ENCODE measurements around the gene SMARCB1. TPM values are rescaled to one million over a fixed set of nuclear protein-coding genes. Genes with fewer than 3 reads are reported as not detected.

SMARCB1 gene
- total and polyA plus RNA-seq, 2 of the 4 experiments (the other 2 are of a cell fraction): 110 to 159 TPM

GRCh38 chr22:23833911-23834317 lies 47.1 kb downstream of the SMARCB1 start:
- no TSS peak for BruUV-seq (replicated peaks)
- H3K79me1 ChIP-seq (ENCODE audit: low read depth in 1 of 2, low read length in 2 of 2): peaks cover 7 to 40% of the 10 kb centered on the region in 2 experiments
- DNase-seq: no peak
- no peak overlapping the region for H2AK5ac ChIP-seq (ENCODE audit: low read depth, low read length)
- ATAC-seq (ENCODE audit: low read depth): no peak
- H3K23ac ChIP-seq (ENCODE audit: low read depth, low read length): no peak overlapping the region
- no peak overlapping the region for H4K5ac ChIP-seq (ENCODE audit: low read depth, low read length)
- intact Hi-C loops (cut with micrococcal nuclease): no loop called here
- H3K4me2 ChIP-seq (ENCODE audit: low read depth, low read length): no peak overlapping the region
- TF ChIP-seq NFE2L2 (IDR thresholded peaks at IDR 0.05; ENCODE audit: low read depth, low read length) (no peak), BHLHE40 (IDR thresholded peaks at IDR 0.05; ENCODE audit: low read depth, low read length) (no peak), CTCF (conservative IDR thresholded peaks at IDR 0.05; ENCODE audit: low read depth, low read length) (no peak), MAFK (IDR thresholded peaks at IDR 0.05; ENCODE audit: low read depth, low read length) (no peak), MXI1 (IDR thresholded peaks at IDR 0.05; ENCODE audit: borderline replicate concordance, low read depth, low read length) (no peak), ELK1 (IDR thresholded peaks at IDR 0.05; ENCODE audit: borderline replicate concordance, low read depth, low read length) (no peak), CEBPB (IDR thresholded peaks at IDR 0.05; ENCODE audit: low read depth, low read length) (no peak), RCOR1 (IDR thresholded peaks at IDR 0.05; ENCODE audit: insufficient replicate concordance, low read length) (no peak), RAD21 (IDR thresholded peaks at IDR 0.05; ENCODE audit: low read length) (no peak), USF2 (IDR thresholded peaks at IDR 0.05; ENCODE audit: low read depth, low read length) (no peak), SMC3 (IDR thresholded peaks at IDR 0.05; ENCODE audit: low read depth, low read length) (no peak), CHD1 (IDR thresholded peaks at IDR 0.05; ENCODE audit: low read depth, low read length) (no peak), FOS (IDR thresholded peaks at IDR 0.05; ENCODE audit: low read depth, low read length) (no peak), RFX5 (IDR thresholded peaks at IDR 0.05; ENCODE audit: low read depth, low read length) (no peak), MAZ (IDR thresholded peaks at IDR 0.05; ENCODE audit: borderline replicate concordance, low read depth, low read length) (no peak), POLR2A (IDR thresholded peaks at IDR 0.05; ENCODE audit: low read depth, low read length) (no peak)
- H2BK5ac ChIP-seq (ENCODE audit: low read depth, low read length, poor library complexity, severe bottlenecking): no peak overlapping the region
- ChIA-PET POLR2A (ENCODE audit: unreplicated experiment) (no interaction called here), CTCF (no interaction called here)
- H3K56ac ChIP-seq (ENCODE audit: extremely low read depth, insufficient read depth, low read length): no peak overlapping the region
- H3K36me3 ChIP-seq (ENCODE audit: control insufficient read depth, insufficient read depth, low read length): peaks cover 56% of the 10 kb centered on the region
- no peak overlapping the region for H3K14ac ChIP-seq (replicated peaks; ENCODE audit: low read depth, low read length)
- H3K27me3 ChIP-seq (ENCODE audit: control insufficient read depth, insufficient read depth, low read length): no peaks in the 10 kb centered on the region
- no peak overlapping the region for H2AK9ac ChIP-seq (replicated peaks; ENCODE audit: low read depth, low read length, poor library complexity)
- no peak overlapping the region for H4K91ac ChIP-seq (ENCODE audit: insufficient read depth, low read depth, low read length)
- H2AFZ ChIP-seq (replicated peaks; ENCODE audit: low read length, poor library complexity): no peak overlapping the region
- H2BK20ac ChIP-seq (ENCODE audit: low read depth, low read length): no peak overlapping the region
- H4K8ac ChIP-seq (ENCODE audit: low read depth in 2 of 2, low read length in 2 of 2): no peak overlapping the region
- H3K18ac ChIP-seq (ENCODE audit: low read depth, low read length): no peak overlapping the region
- dilution Hi-C loops (cut with HindIII; ENCODE audit: low sequenced_read_pairs, unreplicated experiment): no loop called here
- peaks cover 43% of the 10 kb centered on the region for H4K20me1 ChIP-seq (ENCODE audit: insufficient read depth, low read length)
- whole genome bisulfite sequencing, 2 experiments (ENCODE audit: extremely low coverage in 2 of 2, insufficient read length in 1 of 2): no CpG with 5 or more reads among the region's 13 CpGs
- H3K4me3 ChIP-seq (ENCODE audit: insufficient read depth, low read depth, low read length): no peak overlapping the region
- peaks cover 10% of the 10 kb centered on the region for H3K9me1 ChIP-seq (ENCODE audit: insufficient read depth, low read length)
- no peak overlapping the region for H3K4ac ChIP-seq (ENCODE audit: low read depth, low read length)
- in situ Hi-C loops (cut with MboI; ENCODE audit: low sequenced_read_pairs): no loop called here
- peaks cover 3% of the 10 kb centered on the region; the same call in 1 of the 2 replicates for H3K9me3 ChIP-seq (ENCODE audit: control insufficient read depth, insufficient read depth, low read length)
- H3K4me1 ChIP-seq (ENCODE audit: control insufficient read depth, insufficient read depth, low read length): peaks cover 6% of the 10 kb centered on the region
- H3K9ac ChIP-seq (ENCODE audit: low read depth, low read length): no peak overlapping the region
- H2BK120ac ChIP-seq (ENCODE audit: low read depth, low read length): no peak overlapping the region
- H3K27ac ChIP-seq (ENCODE audit: insufficient read depth, low read length): no peak overlapping the region
- H2BK15ac ChIP-seq (ENCODE audit: low read depth, low read length): no peak overlapping the region
